NK-92 (cell line): ENCODE results near the gene KCNQ2.
"Not testable (repeated sequence)": the region's sequence is repeated elsewhere in the genome, so short reads cannot be mapped to it uniquely, and the experiment has no call there.

Experiments
- DNase-seq: peaks from one replicate; lab custom pipeline; 2025; ENCODE audit not compliant: unreplicated experiment; lab: John Stamatoyannopoulos, UW

Gene KCNQ2

DNA sequence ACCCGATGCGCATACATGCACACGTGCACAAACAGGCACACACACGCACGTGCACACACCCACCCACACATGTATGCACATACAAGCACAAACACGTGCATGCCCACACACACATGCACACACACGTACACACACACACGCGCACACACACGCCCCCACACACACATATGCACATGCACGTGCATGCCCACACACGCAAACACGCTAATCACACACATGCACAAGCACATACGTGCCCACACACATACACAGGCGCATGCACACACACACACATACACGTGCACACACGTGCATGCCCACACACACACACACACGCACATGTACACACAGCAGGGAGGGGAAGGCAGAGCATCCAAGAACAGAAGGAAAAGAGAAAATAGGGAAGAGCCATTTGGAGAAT lies 84.5 kb downstream of the KCNQ2 start:
- DNase-seq = no peak

DNA sequence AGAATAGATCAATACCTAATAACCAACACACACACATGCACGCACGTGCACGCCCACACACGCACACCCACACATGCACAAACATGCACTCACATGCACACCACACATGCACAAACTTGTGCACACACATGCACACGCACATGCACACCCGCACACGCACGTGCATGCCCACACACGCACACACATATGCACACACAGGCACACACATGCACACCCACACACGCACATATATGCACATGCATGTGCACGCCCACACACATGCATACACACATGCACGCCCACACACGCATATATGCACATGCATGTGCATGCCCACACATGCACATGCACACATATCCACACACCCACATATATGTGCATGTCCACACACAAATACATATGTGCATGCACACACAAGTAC lies 85.1 kb downstream of the KCNQ2 start:
- no peak for DNase-seq

GRCh38 chr20:63386491-63386890 lies 86.0 kb downstream of the KCNQ2 start:
- no peak for DNase-seq

GRCh38 chr20:63385819-63386218 lies 86.6 kb downstream of the KCNQ2 start:
- DNase-seq = no peak

- DNase-seq = no peak
Measured at GRCh38 chr20:63384336-63384735, 88.1 kb downstream of the KCNQ2 start.

DNA sequence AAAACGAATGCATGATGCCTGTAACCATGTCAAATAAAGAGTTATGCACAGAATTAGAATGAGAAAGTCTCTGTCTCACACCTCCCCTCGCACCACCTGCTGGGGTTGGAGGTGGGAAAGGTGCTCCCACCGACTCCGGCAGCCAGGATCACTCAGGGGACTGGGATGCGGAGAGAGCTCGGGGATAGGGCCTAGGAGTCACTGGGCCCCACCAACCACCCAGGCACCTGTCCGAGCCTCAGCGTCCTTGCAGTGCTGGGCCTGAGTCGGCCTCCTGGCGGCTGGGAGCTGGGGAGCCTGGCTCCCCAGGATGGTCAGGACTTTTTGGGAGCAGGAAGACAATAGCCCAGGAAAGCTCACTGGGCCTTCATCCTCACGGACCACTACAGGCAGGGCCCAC lies 88.9 kb downstream of the KCNQ2 start:
- DNase-seq = no peak

- no peak for DNase-seq
Measured at GRCh38 chr20:63382551-63383300, 89.7 kb downstream of the KCNQ2 start.

DNA sequence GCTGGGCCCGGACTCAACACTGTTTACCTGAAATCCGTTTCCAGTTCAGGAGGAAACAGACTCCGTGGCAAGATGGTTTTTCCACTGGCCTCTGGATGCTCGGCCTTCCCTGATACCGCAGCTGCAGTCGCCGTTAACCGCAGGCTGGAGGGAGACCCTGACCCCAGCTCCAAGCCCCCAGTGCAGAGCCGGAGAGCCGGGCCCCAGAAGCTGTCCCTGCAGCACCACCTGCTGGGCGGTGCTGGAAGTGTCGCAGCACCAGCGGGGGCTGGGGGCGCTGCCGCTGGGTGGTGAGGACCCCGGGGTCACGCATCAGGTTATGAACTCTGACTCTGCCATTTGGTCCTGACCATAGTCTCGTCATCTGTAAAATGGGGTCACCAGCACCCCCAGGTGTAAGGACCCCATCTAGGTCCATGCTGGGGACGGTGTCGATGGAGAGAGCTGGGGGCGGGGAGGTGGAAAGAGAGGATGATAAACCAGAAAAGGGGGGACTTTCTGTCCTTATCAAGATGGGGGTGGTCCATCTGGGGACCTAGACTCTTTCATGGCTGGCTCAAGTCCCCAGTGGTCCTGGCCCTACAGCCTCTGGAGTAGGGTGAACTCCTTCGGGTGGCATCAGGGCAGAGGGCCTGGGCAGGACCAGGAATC lies 90.5 kb downstream of the KCNQ2 start:
- no peak for DNase-seq

GRCh38 chr20:63380346-63380870 lies 92.0 kb downstream of the KCNQ2 start:
- no peak for DNase-seq

DNA sequence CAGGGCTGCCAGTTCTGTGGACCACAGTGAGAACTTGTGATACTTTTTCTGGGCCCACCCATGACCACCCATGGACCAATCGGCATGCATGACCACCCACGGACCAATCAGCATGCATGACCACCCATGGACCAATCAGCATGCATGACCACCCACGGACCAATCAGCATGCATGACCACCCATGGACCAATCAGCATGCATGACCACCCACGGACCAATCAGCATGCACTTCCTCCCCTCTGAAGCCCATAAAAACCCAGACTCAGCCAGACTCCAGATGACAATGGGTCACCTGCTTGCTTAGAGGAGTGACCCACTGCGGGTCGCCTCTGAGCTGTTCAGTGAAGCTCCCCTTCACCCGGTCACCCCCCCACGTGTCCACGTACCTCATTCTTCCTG lies 92.6 kb downstream of the KCNQ2 start:
- DNase-seq = not testable (repeated sequence)

- no peak for DNase-seq
Measured at GRCh38 chr20:63379296-63379695, 93.2 kb downstream of the KCNQ2 start.

DNA sequence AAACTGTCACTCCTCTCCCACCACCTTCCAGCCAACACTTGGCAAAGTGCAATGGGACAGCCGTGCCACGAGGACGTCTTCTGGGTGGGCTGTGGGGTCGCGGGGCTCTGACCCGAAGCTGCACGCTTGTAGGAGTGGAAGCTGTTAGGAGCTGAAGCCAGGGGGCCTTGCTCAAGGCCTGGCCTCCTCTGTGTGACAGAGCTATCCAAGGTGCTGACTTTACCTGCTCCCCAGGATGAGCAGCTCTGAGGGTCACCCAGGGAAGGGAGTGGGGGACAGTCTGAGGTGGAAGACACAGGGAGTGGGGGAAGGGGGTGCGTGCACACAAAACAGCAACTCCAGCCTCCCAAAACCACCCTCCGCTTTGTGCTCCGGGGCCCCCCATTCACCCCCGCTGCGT lies 93.8 kb downstream of the KCNQ2 start:
- DNase-seq = no peak

GRCh38 chr20:63377951-63378381 lies 94.5 kb downstream of the KCNQ2 start:
- DNase-seq = no peak

DNA sequence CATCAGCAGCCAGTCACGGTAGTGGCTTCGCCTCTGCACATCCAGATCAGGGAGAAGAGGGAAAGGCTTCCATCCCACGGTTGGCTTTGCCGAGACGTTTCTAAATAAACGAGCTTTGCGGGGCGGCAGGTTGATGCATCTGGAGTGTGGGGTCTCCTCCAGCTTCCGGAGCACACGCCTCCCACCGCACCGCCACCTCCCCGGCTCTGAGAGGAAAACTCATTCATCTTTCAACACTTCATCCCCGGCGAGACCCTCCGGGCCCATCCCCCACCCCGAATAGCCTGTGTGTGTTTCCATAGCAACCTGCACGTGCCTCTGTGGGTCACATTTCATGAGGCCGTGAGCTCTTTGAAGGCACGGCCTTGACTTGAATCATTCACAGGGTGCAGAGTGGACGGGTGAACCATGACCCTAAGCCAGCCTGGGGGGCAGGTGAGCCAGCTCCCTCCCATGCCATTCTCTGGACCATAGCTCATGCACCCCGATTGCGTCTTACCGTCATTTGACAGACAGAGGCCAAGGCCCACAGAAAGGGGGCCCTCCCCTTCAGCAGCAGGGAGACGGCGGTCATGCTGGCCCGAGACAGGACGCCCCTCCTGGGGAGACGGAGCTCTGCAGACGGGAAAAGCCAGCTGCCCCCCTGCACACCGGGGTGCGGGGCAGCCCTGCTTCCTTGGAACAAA lies 95.1 kb downstream of the KCNQ2 start:
- no peak for DNase-seq

DNA sequence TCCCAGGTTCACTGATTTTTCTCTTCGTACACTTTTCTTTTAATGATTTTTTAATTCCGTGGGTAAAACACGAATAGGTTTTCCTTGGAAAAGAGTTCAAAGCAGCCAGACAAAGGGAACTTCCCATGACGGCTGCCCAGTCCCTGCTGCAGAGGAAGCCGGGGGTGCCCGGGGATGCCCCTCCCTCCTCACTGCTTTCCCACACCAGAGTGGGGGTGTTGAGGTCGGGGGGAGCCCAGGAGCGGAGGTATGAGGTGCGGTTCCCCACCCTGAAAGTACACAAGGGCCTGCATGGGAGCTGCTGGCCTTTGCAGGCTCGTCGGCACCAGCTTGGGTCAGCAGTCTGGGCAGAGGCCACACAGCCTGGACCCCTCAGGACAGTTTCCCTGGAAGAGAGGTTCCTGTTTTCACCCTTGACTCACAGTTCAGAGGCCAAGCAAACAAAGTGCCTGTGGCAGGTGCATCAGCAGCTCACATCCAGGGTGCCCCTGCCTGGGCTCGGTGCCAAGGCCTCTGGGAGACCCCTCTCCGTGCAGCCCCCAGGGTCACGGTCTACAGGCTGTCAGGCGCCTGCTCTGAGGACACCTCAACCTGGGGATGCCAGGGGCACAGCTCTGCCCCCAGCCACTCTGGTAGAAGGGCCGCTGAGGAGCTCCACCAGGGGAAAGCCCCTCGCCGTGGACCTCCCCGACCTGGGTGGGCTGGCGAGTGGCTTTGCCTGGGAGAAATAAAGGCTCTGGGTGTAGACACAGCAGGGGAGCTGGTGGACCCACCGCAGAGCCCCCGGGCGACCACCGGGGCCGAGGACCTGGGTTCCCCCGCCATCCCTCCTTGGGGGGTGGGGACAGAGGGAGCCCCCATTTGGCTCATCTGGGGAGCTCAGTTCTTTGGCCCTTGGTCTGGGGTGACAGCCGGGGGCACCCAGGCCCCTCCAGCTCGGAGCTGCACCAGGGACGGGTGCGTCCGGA lies 95.9 kb downstream of the KCNQ2 start:
- DNase-seq = no peak

DNA sequence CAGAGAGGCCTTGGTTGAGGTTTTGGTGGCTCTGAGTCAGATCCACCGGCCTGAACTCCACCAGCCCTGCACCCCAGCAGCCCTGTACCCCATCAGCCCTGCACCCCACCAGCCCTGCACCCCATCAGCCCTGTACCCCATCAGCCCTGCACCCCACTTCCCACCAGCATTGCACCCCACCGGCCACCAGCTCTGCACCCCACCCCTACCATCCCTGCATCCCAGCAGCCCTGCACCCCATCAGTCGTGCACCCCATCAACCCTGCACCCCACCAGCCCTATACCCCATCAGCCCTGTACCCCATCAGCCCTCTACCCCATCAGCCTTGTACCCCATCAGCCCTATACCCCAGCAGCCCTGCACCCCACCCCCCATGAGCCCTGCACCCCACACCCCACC lies 97.0 kb downstream of the KCNQ2 start:
- no peak for DNase-seq

DNA sequence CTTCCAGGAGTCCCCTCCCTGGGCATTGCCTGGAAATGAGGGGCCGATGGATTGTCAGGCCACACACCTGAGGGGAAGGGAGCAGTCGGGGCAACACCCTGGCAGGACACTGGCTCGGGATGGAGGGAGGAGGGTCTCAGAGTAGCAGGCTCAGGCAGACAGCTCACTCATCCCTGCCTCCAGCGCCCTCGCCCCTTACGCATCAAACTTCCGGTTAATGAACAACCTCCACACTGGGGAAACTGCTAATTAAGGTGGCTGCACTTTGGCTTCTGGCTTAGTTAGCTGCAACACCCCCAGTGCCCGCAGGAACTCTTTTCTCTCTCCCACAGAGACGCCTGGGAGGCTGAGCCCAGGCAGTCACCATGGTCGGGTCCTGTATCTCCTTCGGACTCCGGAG lies 98.0 kb downstream of the KCNQ2 start:
- no peak for DNase-seq

DNA sequence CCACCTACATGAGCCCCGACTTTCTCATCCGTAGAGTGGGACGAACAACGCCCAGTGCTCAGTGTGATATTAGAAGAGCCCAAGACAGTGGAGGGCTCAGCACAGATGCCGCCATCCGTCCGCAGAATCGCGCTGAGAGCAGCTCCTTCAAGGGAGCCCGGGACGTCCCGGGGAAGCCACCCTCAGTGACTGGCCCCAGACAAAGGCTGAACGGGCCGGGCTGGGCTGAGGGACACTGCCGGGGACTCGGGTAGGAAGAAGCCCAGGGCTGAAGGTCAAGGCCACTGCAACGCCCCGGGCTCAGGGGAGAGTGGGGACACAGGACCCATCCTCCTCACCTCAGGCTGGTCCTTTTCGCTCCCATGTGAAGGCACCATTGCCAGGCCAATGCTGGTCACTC lies 98.5 kb downstream of the KCNQ2 start:
- DNase-seq = no peak

- no peak for DNase-seq
Measured at GRCh38 chr20:63372971-63373885, 99.2 kb downstream of the KCNQ2 start.
